Activated CD8-positive, alpha-beta T cell treated with anti-CD3 and anti-CD28 coated beads for 36 hours (primary cell): ENCODE data around the gene CNKSR2. TPM values are rescaled to one million over a fixed set of nuclear protein-coding genes. Genes with fewer than 3 reads are reported as not detected.

Experiments used
- ATAC-seq: fragments of 200-7000 bp; cut with Tn5 transposase; one replicate; pipeline ENCODE4 v1.10.0; 2021; ENCODE audit warnings: mild to moderate bottlenecking, moderate library complexity
- CTCF ChIA-PET: fragments of 350-600 bp; sonication (Branson Sonifier 250); formaldehyde crosslinking; loops from one replicate; lab custom pipeline; 2021; ENCODE audit warnings: antibody characterized with exemption; lab: Charles Lee
- POLR2A ChIA-PET: fragments of 350-600 bp; sonication (Branson Sonifier 250); formaldehyde crosslinking; loops from one replicate; lab custom pipeline; 2021; ENCODE audit warnings: antibody characterized with exemption; lab: Charles Lee
- DNase-seq: peaks from one replicate; pipeline ENCODE4 v3.0.0-alpha.2; 2020
- H3K27ac Mint-ChIP-seq: one replicate; pipeline ENCODE4 v1.8.0; 2021; ENCODE audit warnings: mild to moderate bottlenecking, mixed read lengths
- H3K27me3 Mint-ChIP-seq: one replicate; pipeline ENCODE4 v1.8.0; 2021; ENCODE audit warnings: mixed read lengths
- H3K36me3 Mint-ChIP-seq: one replicate; pipeline ENCODE4 v1.8.0; 2021; ENCODE audit warnings: low read depth, mixed read lengths
- H3K4me1 Mint-ChIP-seq: one replicate; pipeline ENCODE4 v1.8.0; 2021; ENCODE audit warnings: low read depth, mixed read lengths
- H3K4me3 Mint-ChIP-seq: one replicate; pipeline ENCODE4 v1.8.0; 2021; ENCODE audit warnings: mild to moderate bottlenecking, moderate library complexity, mixed read lengths
- H3K9me3 Mint-ChIP-seq: one replicate; pipeline ENCODE4 v1.8.0; 2021; ENCODE audit warnings: mixed read lengths
- intact Hi-C: fragments of 100-400 bp; cut with micrococcal nuclease; formaldehyde crosslinking; loops from one replicate; pipeline ENCODE4 v1.10.0; 2022
- total RNA-seq, 2 experiments: library from RNA; stranded (reverse); gene quantifications; one replicate each; pipeline ENCODE4 v1.2.3, GENCODE V29; 2021
- TF ChIP-seq, protein P1 (sequence below): fragments of 200-600 bp; IDR thresholded peaks from one replicate; pipeline ENCODE4 v1.8.0; 2022; ENCODE audit warnings: antibody characterized with exemption, mild to moderate bottlenecking

Gene CNKSR2
- total RNA-seq, 2 experiments from 2014 or later = 8.3 to 9.4 TPM

DNA sequence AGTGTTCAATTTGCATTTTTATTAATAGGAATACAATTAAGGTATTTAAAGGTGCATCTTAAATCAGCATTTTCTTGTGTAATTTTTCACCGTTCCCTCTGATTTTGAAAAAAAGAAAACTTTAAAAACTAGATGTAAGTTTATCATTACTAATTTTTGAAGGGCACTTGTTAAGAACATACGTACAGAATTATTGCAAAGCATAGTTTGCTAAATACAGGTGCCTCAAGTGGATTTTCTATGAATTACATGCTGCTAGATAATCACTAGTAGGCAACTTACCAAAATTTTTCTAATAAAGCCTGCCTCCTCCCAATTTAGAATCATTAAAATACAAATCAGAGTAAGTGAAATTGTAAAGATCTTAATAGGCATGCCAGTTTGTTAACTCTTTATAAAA is 8.5 kb downstream of the CNKSR2 start:
- DNase-seq (no peak), ATAC-seq (no peak)
- Mint-ChIP-seq H3K4me1 (peaks cover 18% of the 10 kb centered on the region), H3K4me3 (no peak overlapping the region), H3K27ac (no peak overlapping the region), H3K27me3 (no peaks in the 10 kb centered on the region), H3K36me3 (no peaks in the 10 kb centered on the region), H3K9me3 (no peaks in the 10 kb centered on the region)
- POLR2A ChIA-PET = no interaction called here
- TF ChIP-seq, protein P1, sequence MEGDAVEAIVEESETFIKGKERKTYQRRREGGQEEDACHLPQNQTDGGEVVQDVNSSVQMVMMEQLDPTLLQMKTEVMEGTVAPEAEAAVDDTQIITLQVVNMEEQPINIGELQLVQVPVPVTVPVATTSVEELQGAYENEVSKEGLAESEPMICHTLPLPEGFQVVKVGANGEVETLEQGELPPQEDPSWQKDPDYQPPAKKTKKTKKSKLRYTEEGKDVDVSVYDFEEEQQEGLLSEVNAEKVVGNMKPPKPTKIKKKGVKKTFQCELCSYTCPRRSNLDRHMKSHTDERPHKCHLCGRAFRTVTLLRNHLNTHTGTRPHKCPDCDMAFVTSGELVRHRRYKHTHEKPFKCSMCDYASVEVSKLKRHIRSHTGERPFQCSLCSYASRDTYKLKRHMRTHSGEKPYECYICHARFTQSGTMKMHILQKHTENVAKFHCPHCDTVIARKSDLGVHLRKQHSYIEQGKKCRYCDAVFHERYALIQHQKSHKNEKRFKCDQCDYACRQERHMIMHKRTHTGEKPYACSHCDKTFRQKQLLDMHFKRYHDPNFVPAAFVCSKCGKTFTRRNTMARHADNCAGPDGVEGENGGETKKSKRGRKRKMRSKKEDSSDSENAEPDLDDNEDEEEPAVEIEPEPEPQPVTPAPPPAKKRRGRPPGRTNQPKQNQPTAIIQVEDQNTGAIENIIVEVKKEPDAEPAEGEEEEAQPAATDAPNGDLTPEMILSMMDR = peak; percentile 28
- intact Hi-C loops = no loop called here
- CTCF ChIA-PET = no interaction called here

DNA sequence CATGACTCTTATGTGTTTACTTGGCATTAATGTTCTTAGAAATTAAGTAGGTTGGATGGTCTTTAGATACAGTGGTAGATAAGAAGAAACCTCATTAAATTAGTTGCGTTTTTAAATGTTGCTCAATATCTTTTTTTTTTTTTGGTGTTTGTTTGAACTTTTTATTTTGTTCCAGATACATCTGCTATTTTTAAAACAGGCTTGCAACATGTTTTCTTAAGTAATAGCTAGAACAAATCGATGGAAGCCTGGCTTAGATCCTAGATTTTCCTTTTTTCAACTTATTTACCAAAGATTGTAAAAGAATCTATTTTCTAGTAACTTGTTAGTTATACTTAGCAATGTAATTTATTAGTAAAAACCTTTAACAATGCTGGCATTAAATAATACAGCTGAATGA is 9.3 kb downstream of the CNKSR2 start:
- peaks cover 16% of the 10 kb centered on the region for H3K4me1 Mint-ChIP-seq
- ATAC-seq (no peak), DNase-seq (no peak)
- no peak overlapping the region for H3K4me3 Mint-ChIP-seq
- CTCF ChIA-PET = interaction anchor here (1.3 kb wide), 1 partner anchor 11 kb away, joined by 3 read pairs; no protein-coding TSS in a partner anchor
- H3K27me3 Mint-ChIP-seq = no peaks in the 10 kb centered on the region
- no peaks in the 10 kb centered on the region for H3K9me3 Mint-ChIP-seq
- no peak overlapping the region for H3K27ac Mint-ChIP-seq
- intact Hi-C loops = no loop called here
- POLR2A ChIA-PET = no interaction called here
- TF ChIP-seq, protein P1 = no peak
- H3K36me3 Mint-ChIP-seq = no peaks in the 10 kb centered on the region

DNA sequence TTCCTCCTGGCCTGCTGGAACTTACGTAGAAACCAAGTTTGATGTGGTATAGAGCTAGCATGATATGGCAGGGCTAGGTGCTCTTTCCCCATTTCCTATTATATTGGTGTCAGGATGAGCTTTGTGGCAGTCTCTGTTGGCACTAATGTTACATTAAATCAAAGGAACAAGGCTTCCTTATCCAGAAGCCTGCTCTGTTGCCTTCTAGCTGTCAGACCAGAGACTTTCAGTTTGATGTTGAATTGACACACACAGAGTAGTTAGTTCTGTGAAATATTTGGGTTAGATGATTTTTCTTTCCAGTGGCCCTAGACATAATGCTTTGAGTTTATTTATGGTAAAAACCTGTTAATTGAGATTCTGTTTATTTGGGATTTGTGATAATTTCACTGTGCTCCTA is 10.0 kb downstream of the CNKSR2 start:
- Mint-ChIP-seq H3K27me3 (no peaks in the 10 kb centered on the region), H3K9me3 (no peaks in the 10 kb centered on the region), H3K4me3 (no peak overlapping the region), H3K4me1 (peaks cover 10% of the 10 kb centered on the region), H3K36me3 (peaks cover 3% of the 10 kb centered on the region), H3K27ac (no peak overlapping the region)
- TF ChIP-seq, protein P1 = no peak
- intact Hi-C loops = no loop called here
- DNase-seq = no peak
- no peak for ATAC-seq
- ChIA-PET POLR2A (no interaction called here), CTCF (interaction anchor here (1.3 kb wide), 1 partner anchor 10 kb away, joined by 3 read pairs; no protein-coding TSS in a partner anchor)

DNA sequence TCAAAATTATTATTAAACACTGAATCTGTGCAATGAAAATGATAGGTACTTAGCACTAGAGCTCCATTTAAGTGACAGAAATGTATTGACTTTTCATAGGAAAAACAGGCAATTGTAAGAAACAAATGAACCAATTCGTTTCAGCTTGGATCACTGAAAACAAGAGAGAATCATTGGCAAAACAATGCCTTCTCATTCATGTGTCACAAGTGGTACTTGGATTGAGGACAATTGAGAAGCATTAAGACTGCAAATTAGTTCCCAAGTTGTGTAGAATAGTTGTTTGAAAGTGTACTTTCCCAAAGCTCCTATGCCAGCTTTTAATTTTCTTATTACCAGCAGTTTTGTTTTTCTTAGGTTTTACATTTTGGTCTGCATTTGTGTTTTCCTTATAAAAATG is 20.6 kb downstream of the CNKSR2 start:
- Mint-ChIP-seq H3K4me3 (no peak overlapping the region), H3K36me3 (peaks cover 21% of the 10 kb centered on the region), H3K27me3 (no peaks in the 10 kb centered on the region), H3K27ac (no peak overlapping the region), H3K4me1 (peaks cover 10% of the 10 kb centered on the region), H3K9me3 (peaks cover 9% of the 10 kb centered on the region)
- DNase-seq = no peak
- TF ChIP-seq, protein P1 = no peak
- CTCF ChIA-PET = interaction anchor here (0.7 to 0.9 kb wide), 2 partner anchors 11 to 41 kb away, joined by 3 read pairs; no protein-coding TSS in a partner anchor
- intact Hi-C loops = no loop called here
- no peak for ATAC-seq
- POLR2A ChIA-PET = no interaction called here

DNA sequence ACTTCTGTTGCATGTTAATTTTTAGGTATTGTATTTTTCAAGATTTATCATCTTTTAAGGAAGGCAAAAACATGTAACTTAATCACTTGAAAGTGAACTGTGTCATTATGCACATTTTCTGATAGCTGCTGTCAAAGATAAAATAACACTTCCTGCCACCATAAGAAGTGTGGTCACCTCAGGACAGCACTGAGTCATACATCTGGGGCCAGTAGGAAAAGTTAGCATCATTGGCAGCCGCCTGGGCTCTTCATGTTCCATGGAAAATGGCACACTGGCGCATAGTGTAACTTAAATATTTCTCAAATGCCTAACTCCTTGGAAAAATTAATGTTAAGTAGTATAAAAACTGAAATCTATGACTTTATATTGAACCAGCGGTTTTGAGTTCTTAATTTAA is 24.2 kb downstream of the CNKSR2 start:
- TF ChIP-seq, protein P1 = no peak
- intact Hi-C loops = no loop called here
- no peak overlapping the region for H3K27ac Mint-ChIP-seq
- ChIA-PET POLR2A (no interaction called here), CTCF (no interaction called here)
- no peaks in the 10 kb centered on the region for H3K9me3 Mint-ChIP-seq
- H3K36me3 Mint-ChIP-seq = no peaks in the 10 kb centered on the region
- no peak overlapping the region for H3K4me3 Mint-ChIP-seq
- H3K27me3 Mint-ChIP-seq = no peaks in the 10 kb centered on the region
- ATAC-seq (peak; percentile 51), DNase-seq (peak; percentile 39)
- H3K4me1 Mint-ChIP-seq = peaks cover 16% of the 10 kb centered on the region
